GM13976 (cell line): Measurements from ENCODE around the gene DISP3.

Experiments used
- DNase-seq: peaks from one replicate; pipeline ENCODE4 v3.0.0; 2012; ENCODE audit warnings: low spot score
- in situ Hi-C: fragments of 300-500 bp; cut with MboI; formaldehyde crosslinking; loops from one replicate; pipeline ENCODE4 v1.12.0; 2022; ENCODE audit warnings: low sequenced_read_pairs, mixed read lengths, inconsistent platforms; ENCODE audit not compliant: unreplicated experiment
- TF ChIP-seq, protein P1 (sequence below): IDR thresholded peaks from 2 replicates; pipeline ENCODE4 v1.5.1; 2012; ENCODE audit warnings: borderline replicate concordance, mild to moderate bottlenecking; ENCODE audit not compliant: insufficient read depth; ENCODE audit errors: extremely low read depth, missing control alignments, control extremely low read depth

The DISP3 gene

DNA sequence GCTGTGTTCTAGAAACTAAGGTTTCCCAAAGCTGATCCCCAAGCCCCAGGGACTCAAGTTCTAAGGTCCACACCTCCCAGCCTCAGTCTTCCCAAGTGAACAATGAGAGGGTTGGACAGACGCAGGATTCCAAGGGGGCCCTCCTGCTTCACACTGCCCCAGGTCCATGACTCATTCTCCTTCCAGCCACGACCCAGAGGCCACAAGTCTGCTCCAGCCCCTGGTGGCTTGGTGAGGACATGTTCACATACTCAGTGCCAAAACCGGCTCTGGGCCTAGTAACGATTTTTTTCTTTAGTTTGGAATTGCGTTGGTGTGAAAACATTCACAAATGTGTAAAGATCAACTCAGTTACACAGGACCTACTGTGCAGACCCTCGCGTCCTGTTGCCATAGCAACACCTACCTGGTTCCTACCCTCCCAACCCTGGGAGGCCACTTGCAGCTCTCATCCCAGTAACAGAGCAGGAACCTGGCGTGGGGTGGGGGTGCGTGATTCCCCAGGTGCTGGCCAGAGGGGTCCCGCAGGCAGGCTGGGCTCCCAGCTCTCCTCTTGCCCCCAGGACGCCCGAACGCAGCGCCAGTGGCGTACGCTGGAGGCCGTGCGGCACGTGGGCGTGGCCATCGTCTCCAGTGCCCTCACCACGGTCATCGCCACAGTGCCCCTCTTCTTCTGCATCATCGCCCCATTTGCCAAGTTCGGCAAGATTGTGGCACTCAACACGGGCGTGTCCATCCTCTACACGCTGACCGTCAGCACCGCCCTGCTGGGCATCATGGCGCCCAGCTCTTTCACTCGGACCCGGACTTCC is 57.0 kb downstream of the DISP3 start:
- in situ Hi-C loops, result no loop called here
- TF ChIP-seq, protein P1, sequence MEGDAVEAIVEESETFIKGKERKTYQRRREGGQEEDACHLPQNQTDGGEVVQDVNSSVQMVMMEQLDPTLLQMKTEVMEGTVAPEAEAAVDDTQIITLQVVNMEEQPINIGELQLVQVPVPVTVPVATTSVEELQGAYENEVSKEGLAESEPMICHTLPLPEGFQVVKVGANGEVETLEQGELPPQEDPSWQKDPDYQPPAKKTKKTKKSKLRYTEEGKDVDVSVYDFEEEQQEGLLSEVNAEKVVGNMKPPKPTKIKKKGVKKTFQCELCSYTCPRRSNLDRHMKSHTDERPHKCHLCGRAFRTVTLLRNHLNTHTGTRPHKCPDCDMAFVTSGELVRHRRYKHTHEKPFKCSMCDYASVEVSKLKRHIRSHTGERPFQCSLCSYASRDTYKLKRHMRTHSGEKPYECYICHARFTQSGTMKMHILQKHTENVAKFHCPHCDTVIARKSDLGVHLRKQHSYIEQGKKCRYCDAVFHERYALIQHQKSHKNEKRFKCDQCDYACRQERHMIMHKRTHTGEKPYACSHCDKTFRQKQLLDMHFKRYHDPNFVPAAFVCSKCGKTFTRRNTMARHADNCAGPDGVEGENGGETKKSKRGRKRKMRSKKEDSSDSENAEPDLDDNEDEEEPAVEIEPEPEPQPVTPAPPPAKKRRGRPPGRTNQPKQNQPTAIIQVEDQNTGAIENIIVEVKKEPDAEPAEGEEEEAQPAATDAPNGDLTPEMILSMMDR, result no peak
- DNase-seq, result peak; percentile 30

DNA sequence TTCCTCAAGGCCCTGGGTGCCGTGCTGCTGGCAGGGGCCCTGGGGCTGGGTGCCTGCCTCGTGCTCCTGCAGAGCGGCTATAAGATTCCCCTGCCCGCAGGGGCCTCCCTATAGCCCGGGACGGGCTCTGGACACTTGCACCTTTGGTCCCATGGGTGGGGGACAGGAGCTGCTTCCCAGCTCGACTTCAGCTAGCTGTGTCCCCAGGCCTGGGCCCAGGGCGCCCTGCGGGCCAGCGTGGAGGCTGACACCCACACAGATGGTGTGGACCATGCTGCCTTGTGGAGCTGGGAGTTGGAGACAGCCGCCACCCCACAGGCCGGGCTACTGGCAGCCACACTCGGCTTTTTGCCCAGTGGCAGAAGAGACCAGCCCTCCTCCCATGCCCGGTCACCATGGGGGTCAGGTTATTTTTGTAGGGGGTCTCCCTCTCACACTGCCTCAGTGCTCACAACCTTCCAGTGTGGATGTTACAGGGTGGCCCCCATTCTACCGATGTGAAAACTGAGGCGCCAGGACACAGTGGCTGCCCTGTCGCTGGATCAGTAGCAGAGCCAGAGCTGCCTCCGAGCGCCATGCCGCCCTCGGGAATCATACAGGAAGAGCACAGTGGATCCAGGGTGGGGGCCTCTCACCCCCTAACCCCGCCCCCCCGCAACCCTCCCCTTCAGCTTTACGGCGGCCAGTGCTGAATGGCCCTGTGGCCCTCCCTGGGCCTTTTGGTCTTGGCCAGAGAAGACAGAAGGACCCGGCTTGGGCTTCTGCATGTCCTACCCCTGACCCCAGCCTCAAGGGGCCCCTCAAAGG is 57.8 kb downstream of the DISP3 start:
- in situ Hi-C loops, result no loop called here
- TF ChIP-seq, protein P1, result no peak
- DNase-seq, result no peak

DNA sequence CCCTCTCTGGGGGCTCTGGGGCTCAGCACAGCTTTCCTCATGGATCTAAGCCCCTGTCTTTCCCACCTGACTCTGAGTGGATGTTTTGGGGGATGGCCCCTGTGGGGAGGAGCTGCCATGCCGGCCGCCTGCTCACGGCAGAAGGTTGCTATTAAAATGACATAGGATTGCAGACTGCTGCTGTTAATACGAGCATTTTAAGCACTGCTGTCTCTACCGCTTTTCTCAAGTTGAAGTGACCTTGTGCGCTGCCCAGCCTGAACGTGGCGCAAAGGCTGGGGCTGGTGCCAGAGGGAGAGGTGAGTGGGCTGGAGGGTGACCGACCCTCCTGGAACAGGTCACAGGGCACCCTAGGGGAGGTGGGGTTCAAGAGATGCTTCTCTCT is 58.4 kb downstream of the DISP3 start:
- no peak for DNase-seq
- TF ChIP-seq, protein P1, result no peak
- in situ Hi-C loops, result no loop called here

DNA sequence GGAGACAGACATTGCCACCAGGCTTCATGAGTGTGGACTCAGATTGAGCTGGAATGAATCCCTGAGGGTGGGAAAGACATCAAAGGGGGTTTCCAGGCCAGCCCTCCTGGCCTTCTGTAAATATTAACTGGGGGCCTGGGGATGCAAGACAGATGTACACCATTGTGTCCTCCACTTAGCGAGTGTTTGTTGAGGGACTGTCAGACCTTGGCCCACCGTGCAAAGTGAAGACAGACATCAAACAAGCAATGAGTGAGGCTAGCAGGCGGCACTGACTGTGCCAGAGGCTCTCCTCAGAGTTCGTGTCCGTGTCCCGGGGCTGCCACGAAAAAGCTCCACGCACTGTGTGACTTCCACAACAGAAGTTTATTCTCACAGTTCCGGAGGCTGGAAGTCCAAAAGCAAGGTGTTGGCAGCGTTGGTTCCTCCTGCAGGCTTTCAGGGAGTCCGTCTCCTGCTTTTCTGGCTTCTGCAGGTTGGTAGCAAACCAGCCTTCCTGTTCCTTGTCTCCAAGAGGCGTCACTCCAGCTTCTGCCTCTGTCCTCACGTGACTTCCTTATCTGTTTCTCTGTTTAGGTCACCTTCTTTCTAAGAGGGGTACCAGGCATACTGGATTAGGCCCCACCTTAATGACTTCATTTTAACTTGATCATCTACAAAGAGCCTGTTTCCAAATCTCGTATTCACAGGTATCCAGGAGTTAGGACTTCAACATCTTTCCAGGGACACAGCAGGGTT is 59.1 kb downstream of the DISP3 start:
- TF ChIP-seq, protein P1, result no peak
- in situ Hi-C loops, result no loop called here
- no peak for DNase-seq

DNA sequence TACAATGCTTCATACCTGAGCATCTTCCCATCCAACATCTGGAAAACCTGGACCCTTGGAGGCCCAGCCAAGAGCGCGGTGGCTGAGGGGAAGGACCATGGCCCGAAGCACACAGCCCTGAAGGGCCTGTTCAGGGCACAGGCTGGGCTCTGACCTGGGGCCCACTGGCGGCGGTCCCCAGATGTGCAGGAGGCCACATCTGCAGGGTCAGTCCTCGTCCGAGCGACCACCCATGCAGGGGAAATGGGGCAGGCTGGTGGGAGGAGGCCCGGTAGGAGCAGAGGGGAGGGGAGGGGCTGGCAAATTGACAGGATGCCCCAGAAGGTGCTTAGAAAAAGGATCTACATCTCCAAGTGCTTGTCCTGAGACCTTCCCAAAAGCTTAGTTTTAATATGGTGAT is 59.9 kb downstream of the DISP3 start:
- no peak for DNase-seq
- in situ Hi-C loops, result no loop called here
- TF ChIP-seq, protein P1, result no peak
